Peyer's patch (tissue), 4 donors: ENCODE data around the gene SORL1.

Experiments
- POLR2A ChIP-seq, 2 donors: fragments of 450-650 bp; IDR thresholded peaks; one replicate each; pipeline ENCODE4 v1.5.1; 2017; ENCODE audit warnings: antibody characterized with exemption in 2 of 2, mild to moderate bottlenecking in 2 of 2, moderate library complexity in 2 of 2
- TF ChIP-seq, protein P1 (sequence below), 6 experiments: fragments of 450-650 bp in 4 of 6; fragments of 200-600 bp in 2 of 6; sonication (generic) in 1 of 6; IDR thresholded peaks; one replicate each; pipeline ENCODE4 v1.5.1; 2017 to 2019; ENCODE audit warnings: antibody characterized with exemption in 6 of 6, mild to moderate bottlenecking in 3 of 6, moderate library complexity in 1 of 6

DNA sequence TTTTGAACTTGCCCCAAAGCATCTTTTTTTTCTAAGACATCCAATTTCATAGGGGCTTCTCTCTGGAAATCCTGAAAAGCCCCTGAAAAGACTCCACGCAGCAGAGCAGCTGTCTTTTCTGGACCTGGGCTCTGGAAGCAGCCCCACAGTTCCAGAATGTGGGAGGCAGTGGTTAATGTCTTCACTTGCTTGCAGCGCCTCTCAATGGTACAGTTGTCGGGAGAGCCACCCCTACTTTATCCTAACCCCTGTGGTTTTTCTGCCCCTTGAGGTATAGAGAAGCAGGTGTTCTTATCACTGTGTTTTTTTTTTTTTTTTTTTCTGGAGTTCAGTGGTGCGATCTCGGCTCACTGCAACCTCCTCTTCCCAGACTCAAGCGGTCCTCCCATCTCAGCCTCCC lies 84.0 kb downstream of the SORL1 start:
- TF ChIP-seq, protein P1, sequence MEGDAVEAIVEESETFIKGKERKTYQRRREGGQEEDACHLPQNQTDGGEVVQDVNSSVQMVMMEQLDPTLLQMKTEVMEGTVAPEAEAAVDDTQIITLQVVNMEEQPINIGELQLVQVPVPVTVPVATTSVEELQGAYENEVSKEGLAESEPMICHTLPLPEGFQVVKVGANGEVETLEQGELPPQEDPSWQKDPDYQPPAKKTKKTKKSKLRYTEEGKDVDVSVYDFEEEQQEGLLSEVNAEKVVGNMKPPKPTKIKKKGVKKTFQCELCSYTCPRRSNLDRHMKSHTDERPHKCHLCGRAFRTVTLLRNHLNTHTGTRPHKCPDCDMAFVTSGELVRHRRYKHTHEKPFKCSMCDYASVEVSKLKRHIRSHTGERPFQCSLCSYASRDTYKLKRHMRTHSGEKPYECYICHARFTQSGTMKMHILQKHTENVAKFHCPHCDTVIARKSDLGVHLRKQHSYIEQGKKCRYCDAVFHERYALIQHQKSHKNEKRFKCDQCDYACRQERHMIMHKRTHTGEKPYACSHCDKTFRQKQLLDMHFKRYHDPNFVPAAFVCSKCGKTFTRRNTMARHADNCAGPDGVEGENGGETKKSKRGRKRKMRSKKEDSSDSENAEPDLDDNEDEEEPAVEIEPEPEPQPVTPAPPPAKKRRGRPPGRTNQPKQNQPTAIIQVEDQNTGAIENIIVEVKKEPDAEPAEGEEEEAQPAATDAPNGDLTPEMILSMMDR (IDR thresholded peaks at IDR 0.05) = no peak
- no peak for TF ChIP-seq POLR2A (IDR thresholded peaks at IDR 0.05)
